T-helper 22 cell (primary cell): Measurements from ENCODE around the gene SURF2.
"Not testable (repeated sequence)": the region's sequence is repeated elsewhere in the genome, so short reads cannot be mapped to it uniquely, and the experiment has no call there.

Source experiments
- DNase-seq: peaks from one replicate; pipeline ENCODE4 v3.0.0-alpha.2; 2020; ENCODE audit warnings: low read depth

Gene SURF2

GRCh38 chr9:133356391-133357091, at the start of gene SURF2, which contains the start of gene SURF1:
Gene SURF2 (plus strand): TSS chr9:133356550. CDS start chr9:133356593, 43 bp downstream.
Gene SURF1 (minus strand): TSS chr9:133356487. CDS start chr9:133356453, 34 bp downstream.
- peak; percentile 82 for DNase-seq

- DNase-seq: no peak
Measured at GRCh38 chr9:133307301-133307700, 49.0 kb upstream of the SURF2 start.

GRCh38 chr9:133309608-133310007, 46.7 kb upstream of the SURF2 start:
- no peak for DNase-seq

GRCh38 chr9:133315997-133316396, 40.4 kb upstream of the SURF2 start:
- no peak for DNase-seq

- not testable (repeated sequence) for DNase-seq
Measured at GRCh38 chr9:133317551-133317950, 38.8 kb upstream of the SURF2 start.

GRCh38 chr9:133320421-133320881, 35.9 kb upstream of the SURF2 start:
- DNase-seq: no peak

- DNase-seq: no peak
Measured at GRCh38 chr9:133321411-133321935, 34.9 kb upstream of the SURF2 start.

- DNase-seq: no peak
Measured at GRCh38 chr9:133322701-133323100, 33.6 kb upstream of the SURF2 start.

- DNase-seq: no peak
Measured at GRCh38 chr9:133323211-133323610, 33.1 kb upstream of the SURF2 start.

- DNase-seq: no peak
Measured at GRCh38 chr9:133323991-133324703, 32.2 kb upstream of the SURF2 start.

- DNase-seq: not testable (repeated sequence)
Measured at GRCh38 chr9:133327021-133327420, 29.3 kb upstream of the SURF2 start.

GRCh38 chr9:133327834-133328484, 28.4 kb upstream of the SURF2 start:
- DNase-seq: no peak

- not testable (repeated sequence) for DNase-seq
Measured at GRCh38 chr9:133329306-133330156, 26.8 kb upstream of the SURF2 start.

GRCh38 chr9:133331221-133331620, 25.1 kb upstream of the SURF2 start:
- DNase-seq: no peak

GRCh38 chr9:133331641-133332380, 24.5 kb upstream of the SURF2 start:
- DNase-seq: no peak

- no peak for DNase-seq
Measured at GRCh38 chr9:133332381-133332730, 24.0 kb upstream of the SURF2 start.

GRCh38 chr9:133333011-133333410, 23.3 kb upstream of the SURF2 start:
- DNase-seq: no peak

GRCh38 chr9:133333566-133333965, 22.8 kb upstream of the SURF2 start:
- DNase-seq: no peak

GRCh38 chr9:133334161-133334560, 22.2 kb upstream of the SURF2 start:
- DNase-seq: no peak

- DNase-seq: not testable (repeated sequence)
Measured at GRCh38 chr9:133334888-133335287, 21.5 kb upstream of the SURF2 start.
